ENCODE data around the gene ZNF423.

- TF ChIP-seq CTCF (IDR thresholded peaks at IDR 0.05) (no peak), POLR2A (IDR thresholded peaks at IDR 0.05) (no peak)
Measured at GRCh38 chr16:49540836-49541235, 315.1 kb downstream of the ZNF423 start.

Measured in lower leg skin (tissue), 3 donors.